Endodermal cell (in vitro differentiated cells): ENCODE measurements around the gene ANP32B. TPM values are rescaled to one million over a fixed set of nuclear protein-coding genes. Genes with fewer than 3 reads are reported as not detected.
"Not testable (repeated sequence)": the region's sequence is repeated elsewhere in the genome, so short reads cannot be mapped to it uniquely, and the experiment has no call there.

Experiments used
- DNase-seq: peaks from one replicate; pipeline ENCODE4 v3.0.0-alpha.2; 2017
- H3K27ac ChIP-seq: 2 replicates; pipeline ENCODE4 v1.5.1; 2013; ENCODE audit warnings: mild to moderate bottlenecking, low read depth, low read length, moderate library complexity
- H3K27me3 ChIP-seq: 2 replicates; pipeline ENCODE4 v1.6.1; 2013; ENCODE audit warnings: mild to moderate bottlenecking, low read length, moderate library complexity; ENCODE audit not compliant: insufficient read depth, control insufficient read depth, poor library complexity, severe bottlenecking
- H3K36me3 ChIP-seq: 2 replicates; pipeline ENCODE4 v1.7.0; 2013; ENCODE audit warnings: mild to moderate bottlenecking, low read length, moderate library complexity; ENCODE audit not compliant: control insufficient read depth, insufficient read depth
- H3K4me1 ChIP-seq: one replicate; pipeline ENCODE4 v1.7.0; 2013; ENCODE audit warnings: low read length; ENCODE audit not compliant: control insufficient read depth, insufficient read depth
- H3K4me3 ChIP-seq: 2 replicates; pipeline ENCODE4 v1.5.1; 2013; ENCODE audit warnings: mild to moderate bottlenecking, low read length, moderate library complexity
- H3K9ac ChIP-seq: 2 replicates; pipeline ENCODE4 v1.6.1; 2013; ENCODE audit warnings: mild to moderate bottlenecking, low read length, moderate library complexity; ENCODE audit not compliant: poor library complexity, severe bottlenecking; ENCODE audit errors: extremely low read depth
- H3K9me3 ChIP-seq: 2 replicates; pipeline ENCODE4 v1.6.1; 2013; ENCODE audit warnings: mild to moderate bottlenecking, low read length, moderate library complexity; ENCODE audit not compliant: control insufficient read depth
- H3K27ac Mint-ChIP-seq: 2 replicates; pipeline ENCODE4 v1.8.0; 2020; ENCODE audit warnings: mixed read lengths
- H3K27me3 Mint-ChIP-seq: 2 replicates; pipeline ENCODE4 v1.8.0; 2021; ENCODE audit warnings: mild to moderate bottlenecking, mixed read lengths; ENCODE audit not compliant: insufficient read depth
- H3K36me3 Mint-ChIP-seq: 2 replicates; pipeline ENCODE4 v1.8.0; 2020; ENCODE audit warnings: low read depth, mixed read lengths
- H3K4me1 Mint-ChIP-seq: 2 replicates; pipeline ENCODE4 v1.8.0; 2020; ENCODE audit warnings: mixed read lengths
- H3K4me3 Mint-ChIP-seq: 2 replicates; pipeline ENCODE4 v1.8.0; 2020; ENCODE audit warnings: mild to moderate bottlenecking, moderate library complexity, mixed read lengths
- H3K9me3 Mint-ChIP-seq: 2 replicates; pipeline ENCODE4 v1.8.0; 2020; ENCODE audit warnings: mild to moderate bottlenecking, mixed read lengths
- CTCF ChIP-seq: fragments of 200-600 bp; sonication (generic); conservative IDR thresholded peaks from 2 replicates; pipeline ENCODE4 v1.5.0; 2021; ENCODE audit warnings: antibody characterized with exemption, mild to moderate bottlenecking
- WGBS, 2 experiments: methylation state at CpG; one replicate each; pipeline versions ENCODE4 v1.1.5 to v1.1.7; 2013; ENCODE audit warnings: missing lambda C conversion rate in 2 of 2, mixed read lengths in 1 of 2; ENCODE audit not compliant: insufficient coverage in 1 of 2, insufficient read length in 1 of 2; 5-methylcytosine and 5-hydroxymethylcytosine counted together
- total RNA-seq, 2 donors: library from RNA; stranded (reverse); fragmentation: NEBNext Ultra II Directional in 1 of 2; extraction: Animal tissue kit (Norgen Biotek cat#: 25700) in 1 of 2; gene quantifications; 2 replicates in 1 of 2; 3 replicates in 1 of 2; pipeline ENCODE4 v1.2.1, GENCODE V29; 2021

ANP32B gene
- total RNA-seq, 2 donors from 2014 or later = 155 to 191 TPM

DNA sequence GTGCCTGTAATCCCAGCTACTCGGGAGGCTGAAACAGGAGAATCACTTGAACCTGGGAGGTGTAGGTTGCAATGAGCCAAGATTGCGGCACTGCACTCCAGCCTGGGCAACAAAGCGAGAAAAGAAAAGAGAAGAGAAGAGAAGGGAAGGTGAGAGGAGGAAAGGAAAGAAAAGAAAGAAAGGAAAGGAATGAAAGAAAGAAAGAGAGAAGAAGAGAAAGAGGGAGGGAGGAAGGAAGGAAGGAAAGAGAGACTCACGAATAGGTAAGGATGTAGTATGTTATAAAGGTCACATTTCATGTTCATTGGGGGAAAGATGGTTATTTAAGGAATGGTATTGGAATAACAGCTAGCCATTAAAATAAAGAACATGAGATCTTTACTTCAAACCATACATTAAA lies 10.4 kb upstream of the ANP32B start:
- Histone ChIP-seq H3K36me3 (no peaks in the 10 kb centered on the region), H3K27ac (no peak overlapping the region), H3K9ac (no peak overlapping the region), H3K4me3 (no peak overlapping the region), H3K4me1 (no peaks in the 10 kb centered on the region), H3K27me3 (peaks cover 93% of the 10 kb centered on the region), H3K9me3 (no peaks in the 10 kb centered on the region)
- WGBS, 2 experiments = 90 to 95% methylated on average over 4 of the region's 4 CpGs
- no peaks in the 10 kb centered on the region for H3K36me3 Mint-ChIP-seq
- H3K4me3 Mint-ChIP-seq = no peak overlapping the region
- H3K4me1 Mint-ChIP-seq = no peaks in the 10 kb centered on the region
- no peak for DNase-seq
- H3K9me3 Mint-ChIP-seq = no peaks in the 10 kb centered on the region
- no peak overlapping the region for H3K27ac Mint-ChIP-seq
- no peak for TF ChIP-seq CTCF
- H3K27me3 Mint-ChIP-seq = peaks cover 92% of the 10 kb centered on the region

- Histone ChIP-seq H3K27me3 (peaks cover 95% of the 10 kb centered on the region), H3K4me3 (no peak overlapping the region), H3K27ac (no peak overlapping the region), H3K4me1 (no peaks in the 10 kb centered on the region), H3K36me3 (no peaks in the 10 kb centered on the region), H3K9me3 (no peaks in the 10 kb centered on the region), H3K9ac (no peak overlapping the region)
- no peak for TF ChIP-seq CTCF
- Mint-ChIP-seq H3K36me3 (no peaks in the 10 kb centered on the region), H3K4me1 (no peaks in the 10 kb centered on the region), H3K4me3 (no peak overlapping the region), H3K27me3 (peaks cover 97% of the 10 kb centered on the region), H3K9me3 (no peaks in the 10 kb centered on the region), H3K27ac (no peak overlapping the region)
- DNase-seq = no peak
- WGBS, 2 experiments = 96% methylated on average over 1 of the region's 1 CpG; no CpG with 5 or more reads in 1 of the 2 experiments
Observed at GRCh38 chr9:97975376-97975775, 7.8 kb upstream of the ANP32B start.

DNA sequence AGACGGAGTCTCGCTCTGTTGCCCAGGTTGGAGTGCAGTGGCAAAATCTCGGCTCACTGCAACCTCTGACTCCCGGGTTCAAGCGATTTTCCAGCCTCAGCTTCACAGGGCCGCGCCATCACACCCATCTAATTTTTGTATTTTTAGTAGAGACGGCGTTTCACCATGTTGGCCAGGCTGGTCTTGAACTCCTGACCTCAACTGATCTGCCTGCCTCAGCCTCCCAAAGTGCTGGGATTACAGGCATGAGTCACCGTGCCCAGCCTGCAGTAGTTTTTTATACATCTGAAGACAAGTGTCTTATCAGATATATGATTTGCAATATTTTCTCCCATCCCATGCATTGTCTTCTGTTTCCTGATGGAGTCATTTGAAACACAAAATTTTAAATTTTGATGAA lies 6.5 kb upstream of the ANP32B start:
- not testable (repeated sequence) for H3K9ac ChIP-seq, H3K36me3 ChIP-seq, H3K27ac Mint-ChIP-seq, H3K9me3 ChIP-seq, H3K4me1 Mint-ChIP-seq, H3K27ac ChIP-seq, H3K4me1 ChIP-seq, H3K36me3 Mint-ChIP-seq, DNase-seq, H3K4me3 ChIP-seq, H3K4me3 Mint-ChIP-seq, H3K9me3 Mint-ChIP-seq
- peaks cover 100% of the 10 kb centered on the region for H3K27me3 Mint-ChIP-seq
- WGBS, 2 experiments = 90 to 95% methylated on average over 9 to 10 of the region's 10 CpGs
- peaks cover 95% of the 10 kb centered on the region for H3K27me3 ChIP-seq
